ENCODE data around the gene CFAP97D1.
"Not testable (repeated sequence)": the region's sequence is repeated elsewhere in the genome, so short reads cannot be mapped to it uniquely, and the experiment has no call there.

CFAP97D1 gene

DNA sequence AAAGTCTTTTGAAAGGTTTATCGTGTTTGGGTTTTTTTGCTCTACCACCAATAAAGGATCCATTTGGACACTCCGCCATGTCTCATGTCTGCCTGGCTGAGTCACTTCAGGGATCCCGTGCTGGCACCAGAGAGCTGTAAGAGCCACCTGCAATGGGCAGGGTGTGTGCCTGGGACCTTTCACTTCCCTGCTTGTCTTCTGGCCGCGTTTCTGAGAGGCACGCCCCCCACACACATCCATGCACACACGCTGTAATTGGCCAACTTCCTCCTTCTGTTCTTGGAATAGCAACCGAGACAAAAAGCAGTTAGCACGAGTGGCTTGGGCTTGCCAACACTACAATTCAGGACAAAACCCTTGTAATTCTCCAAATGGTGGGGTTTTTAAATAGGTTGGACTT, 11.9 kb upstream of the CFAP97D1 start:
- no peak for DNase-seq (ENCODE audit: low read depth)

GRCh38 chr17:43768943-43769342, 11.3 kb upstream of the CFAP97D1 start:
- DNase-seq (ENCODE audit: low read depth) = no peak

- DNase-seq (ENCODE audit: low read depth) = no peak
Observed at GRCh38 chr17:43769426-43769825, 10.8 kb upstream of the CFAP97D1 start.

DNA sequence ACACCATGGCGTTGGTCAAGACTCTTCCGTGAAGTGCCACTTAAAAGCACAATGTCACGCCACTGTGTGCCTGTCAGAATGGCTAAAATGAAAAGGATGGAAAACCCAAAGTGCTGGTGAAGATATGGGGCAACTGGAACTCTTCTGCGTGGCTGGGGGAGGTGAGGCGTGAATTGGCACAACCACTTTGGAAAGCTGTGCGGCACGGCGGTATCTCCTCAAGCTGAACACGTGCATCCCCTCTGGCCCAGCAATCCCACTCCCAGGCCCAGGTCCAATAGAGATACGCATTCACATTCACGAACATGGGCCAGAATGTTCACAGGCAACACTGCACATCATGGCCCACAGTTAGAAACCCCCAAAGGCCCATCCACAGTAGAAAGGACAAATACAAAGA, 10.4 kb upstream of the CFAP97D1 start:
- DNase-seq (ENCODE audit: low read depth) = no peak

DNA sequence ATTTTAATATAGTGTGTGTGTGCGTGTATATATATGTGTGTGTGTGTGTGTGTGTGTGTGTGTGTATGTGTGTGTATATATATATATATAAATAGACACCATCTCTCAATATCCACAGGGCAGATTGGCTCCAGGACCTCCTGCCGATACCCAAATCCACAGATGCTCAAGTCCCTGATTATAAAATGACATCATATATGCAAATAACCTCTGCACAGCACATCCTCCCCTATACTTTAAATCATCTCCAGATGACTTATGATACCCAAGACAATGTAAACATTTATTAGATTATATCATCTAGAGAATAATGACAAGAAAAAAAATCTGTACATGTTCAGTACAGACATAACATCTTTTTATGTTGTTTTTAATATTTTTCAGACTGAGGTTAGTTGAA, 9.3 kb upstream of the CFAP97D1 start:
- DNase-seq (ENCODE audit: low read depth) = no peak

DNA sequence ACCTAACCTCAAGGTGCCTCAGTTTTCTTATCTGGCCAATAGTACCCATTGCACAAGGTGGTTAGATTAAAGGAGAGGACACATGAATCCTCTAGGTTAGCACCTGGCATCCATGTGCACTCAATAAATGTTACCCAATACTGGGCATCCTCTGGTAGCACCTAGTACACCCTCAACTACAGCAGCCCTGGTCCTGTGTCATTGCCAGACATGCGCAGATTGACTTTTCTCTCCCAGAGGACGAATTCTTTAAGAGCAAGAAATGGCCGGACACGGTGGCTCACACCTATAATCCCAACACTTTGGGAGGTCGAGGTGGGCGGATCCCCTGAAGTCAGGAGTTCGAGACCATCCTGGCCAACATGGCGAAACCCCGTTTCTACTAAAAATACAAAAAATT, 8.8 kb upstream of the CFAP97D1 start:
- DNase-seq (ENCODE audit: low read depth) = no peak

- no peak for DNase-seq (ENCODE audit: low read depth)
Observed at GRCh38 chr17:43772877-43773648, 7.2 kb upstream of the CFAP97D1 start.

GRCh38 chr17:43774304-43775250, 5.7 kb upstream of the CFAP97D1 start:
- no peak for DNase-seq (ENCODE audit: low read depth)

DNA sequence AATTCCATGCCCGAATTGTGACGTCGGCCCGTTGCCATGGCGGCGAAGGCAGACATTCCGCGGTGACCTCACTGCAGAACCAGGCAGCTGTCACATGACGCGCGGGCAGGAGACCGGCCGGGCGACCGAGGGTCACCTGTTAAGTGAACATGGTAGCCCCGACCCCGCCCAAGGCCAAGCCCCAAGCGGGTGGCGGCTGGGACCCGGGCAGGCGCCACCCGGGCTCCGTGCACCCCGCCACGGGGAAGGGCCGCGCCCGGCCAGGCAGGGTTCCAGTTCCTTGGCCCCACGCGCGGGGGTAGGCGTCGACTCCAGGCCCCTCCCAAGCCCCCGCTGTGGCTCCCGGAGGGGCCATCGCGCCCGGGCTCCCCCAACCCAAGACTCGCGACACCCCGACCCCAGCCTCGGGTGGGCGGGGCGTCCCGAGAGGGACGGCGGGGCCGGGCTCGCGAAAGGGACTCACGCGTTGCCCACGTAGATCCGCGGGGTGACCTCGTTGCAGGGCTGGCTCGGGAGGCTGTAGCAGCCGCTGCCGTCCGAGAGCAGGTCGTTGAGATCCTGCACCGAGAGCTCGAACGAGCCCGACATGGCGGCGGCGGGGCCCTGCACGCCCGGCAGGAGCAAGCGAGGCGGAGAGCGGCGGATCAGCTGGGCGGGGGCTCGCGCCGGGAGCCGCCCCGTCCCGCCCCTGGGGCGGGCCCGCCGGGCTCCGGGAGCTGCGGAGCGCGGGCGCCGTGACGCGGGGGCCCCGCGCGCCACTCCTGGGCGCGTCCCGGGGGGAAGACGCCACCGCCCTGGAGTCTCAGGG, 1.7 kb upstream of the CFAP97D1 start, which contains the start of gene DUSP3:
DUSP3 (minus strand) TSS at position 641 of the 808 bp plus-strand sequence; CDS start at position 588, 53 bp downstream.
- peak; percentile 61 for DNase-seq (ENCODE audit: low read depth)

- no peak for DNase-seq (ENCODE audit: low read depth)
Observed at GRCh38 chr17:43779145-43780125, 800 bp upstream of the CFAP97D1 start.

GRCh38 chr17:43782913-43783680, 2.9 kb downstream of the CFAP97D1 start:
- no peak for DNase-seq (ENCODE audit: low read depth)

DNA sequence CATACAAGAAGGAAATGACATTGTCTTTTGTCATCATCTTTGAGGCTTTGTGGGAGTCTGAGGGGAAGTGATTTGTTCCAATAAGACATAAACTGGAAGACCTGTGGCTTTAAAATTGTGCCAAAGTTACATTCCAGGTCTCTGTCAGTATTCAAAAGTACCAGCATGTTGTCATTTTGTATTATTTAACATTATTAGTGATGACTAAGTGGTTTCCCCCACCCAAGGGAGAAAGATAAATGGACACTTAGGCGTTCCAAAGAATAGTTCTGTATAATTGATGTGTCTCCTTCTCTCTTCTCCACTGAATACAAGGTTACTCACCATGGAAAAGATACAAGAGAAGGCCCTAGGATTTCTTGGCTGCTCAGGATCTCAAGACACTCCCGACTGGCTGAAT, 3.8 kb downstream of the CFAP97D1 start:
- no peak for DNase-seq (ENCODE audit: low read depth)

DNA sequence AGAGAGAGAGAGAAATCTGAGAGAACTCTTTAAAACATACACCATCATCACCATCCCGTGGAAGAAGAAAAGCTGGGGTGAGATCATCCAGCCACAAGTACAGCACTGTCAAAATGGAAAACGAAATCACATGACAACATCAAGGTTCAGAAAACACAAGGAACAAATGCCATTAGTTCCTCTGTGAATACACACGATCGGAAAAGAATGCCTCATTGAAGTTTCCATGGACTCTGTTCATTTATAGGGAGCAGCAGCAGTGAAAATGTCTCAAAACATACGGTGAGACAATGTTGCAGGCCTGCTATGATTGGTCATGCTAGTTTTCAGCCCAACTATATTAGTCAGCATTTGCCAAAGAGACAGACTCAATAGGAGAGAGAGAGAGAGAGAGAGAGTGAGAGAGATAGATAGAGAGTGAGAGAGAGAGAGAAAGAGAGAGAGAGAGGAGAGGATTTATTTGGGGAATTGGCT, 4.4 kb downstream of the CFAP97D1 start:
- DNase-seq (ENCODE audit: low read depth) = peak; percentile 53

- no peak for DNase-seq (ENCODE audit: low read depth)
Observed at GRCh38 chr17:43787728-43788127, 7.5 kb downstream of the CFAP97D1 start.

DNA sequence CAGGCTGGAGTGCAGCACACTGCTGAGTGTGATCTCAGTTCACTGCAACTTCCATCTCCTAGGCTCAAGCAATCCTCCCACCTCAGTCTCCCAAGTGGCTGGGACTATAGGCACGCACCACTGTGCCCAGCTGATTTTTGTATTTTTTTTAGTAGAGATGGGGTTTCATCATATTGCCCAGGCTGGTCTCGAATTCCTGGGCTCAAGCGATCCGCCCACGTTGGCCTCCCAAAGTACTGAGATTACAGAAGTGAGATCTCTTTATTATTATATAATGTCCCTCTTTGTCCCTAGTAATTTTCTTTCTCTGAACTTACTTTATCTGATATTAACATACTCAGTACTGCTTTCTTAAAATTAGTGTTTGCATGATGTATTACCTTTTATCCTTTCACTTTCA, 8.3 kb downstream of the CFAP97D1 start:
- DNase-seq (ENCODE audit: low read depth) = no peak

DNA sequence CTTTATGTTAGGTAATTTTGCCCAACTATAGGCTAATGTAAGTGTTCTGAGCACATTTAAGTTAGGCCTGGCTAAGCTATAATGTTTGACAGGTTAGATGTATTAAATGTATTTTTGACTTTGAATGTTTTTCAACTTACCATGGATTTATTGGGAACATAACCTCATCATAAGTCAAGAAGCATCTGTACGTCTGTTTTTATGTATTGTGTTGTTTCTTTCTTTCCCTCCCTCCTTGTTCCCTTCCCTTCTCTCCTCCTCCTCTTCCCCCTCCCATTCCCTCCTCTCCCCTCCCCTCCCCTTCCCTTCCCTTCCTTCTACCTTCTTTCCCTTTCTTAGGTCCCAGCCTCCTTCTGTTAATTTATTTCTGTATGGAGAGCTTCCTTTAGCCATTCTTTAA, 9.2 kb downstream of the CFAP97D1 start:
- DNase-seq (ENCODE audit: low read depth) = no peak

DNA sequence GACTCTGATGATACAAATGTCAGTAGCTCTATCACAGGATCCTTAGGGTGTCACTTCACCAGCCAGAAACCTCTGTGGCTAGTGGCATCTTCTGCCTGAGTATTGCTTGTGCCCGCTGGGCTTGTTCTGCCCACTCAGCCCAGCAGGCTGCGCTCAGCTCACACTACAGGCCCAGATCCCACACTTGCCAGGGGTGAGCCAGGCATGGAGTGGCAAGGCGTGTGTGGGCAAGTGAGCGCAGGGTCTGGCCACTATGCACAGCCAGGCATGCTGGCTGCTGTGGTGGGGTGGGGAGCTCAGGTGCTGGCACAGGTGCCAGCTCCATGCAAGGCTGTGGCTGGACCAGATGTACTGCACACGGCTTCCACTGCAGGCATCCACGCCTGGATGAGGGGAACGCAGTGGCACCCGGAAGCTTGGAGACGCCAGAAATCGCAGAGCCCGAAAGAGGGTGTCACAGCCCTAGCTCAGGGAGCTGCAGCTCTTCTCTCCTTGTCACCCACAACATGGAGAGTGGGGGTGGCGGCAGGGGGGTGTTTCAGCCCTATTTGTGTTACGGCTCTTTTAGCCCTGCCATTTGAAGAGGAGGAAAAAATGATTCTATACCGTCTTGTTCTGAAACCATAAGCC, 10.2 kb downstream of the CFAP97D1 start:
- no peak for DNase-seq (ENCODE audit: low read depth)

- DNase-seq (ENCODE audit: low read depth) = no peak
Observed at GRCh38 chr17:43791589-43791988, 11.4 kb downstream of the CFAP97D1 start.

- not testable (repeated sequence) for DNase-seq (ENCODE audit: low read depth)
Observed at GRCh38 chr17:43792668-43793067, 12.4 kb downstream of the CFAP97D1 start.

All from non-pigmented ciliary epithelial cell (primary cell).